A673 (cell line): ENCODE results near the gene OTX1. TPM values are rescaled to one million over a fixed set of nuclear protein-coding genes. Genes with fewer than 3 reads are reported as not detected.

Experiments used
- BruUV-seq: library from RNA; stranded (reverse); fragments of 400-500 nt; replicated peaks from 2 replicates; lab custom pipeline; 2021; lab: Mats Ljungman, UMichigan
- CTCF ChIA-PET: fragments of 300-600 bp; sonication (Branson Sonifier 250); formaldehyde crosslinking; loops from one replicate; lab custom pipeline; 2022; ENCODE audit warnings: antibody characterized with exemption; lab: Charles Lee
- POLR2A ChIA-PET: fragments of 300-600 bp; sonication (Branson Sonifier 250); formaldehyde crosslinking; loops from one replicate; lab custom pipeline; 2022; ENCODE audit warnings: antibody characterized with exemption; ENCODE audit not compliant: low non-redundant PET; lab: Charles Lee
- DNase-seq: peaks from one replicate; pipeline ENCODE4 v3.0.0-alpha.2; 2015; ENCODE audit warnings: low spot score
- H3K27ac ChIP-seq: fragments of 200-600 bp; sonication (generic); 2 replicates; pipeline ENCODE4 v1.5.1; 2016; ENCODE audit warnings: mixed run types, low read depth, mild to moderate bottlenecking, mixed read lengths, antibody characterized with exemption, low read length; ENCODE audit not compliant: poor library complexity, severe bottlenecking
- H3K27me3 ChIP-seq: fragments of 200-600 bp; sonication (generic); replicated peaks from 2 replicates; pipeline ENCODE4 v1.6.1; 2017; ENCODE audit warnings: mixed run types, low read depth, mild to moderate bottlenecking, mixed read lengths, antibody characterized with exemption, low read length; ENCODE audit not compliant: insufficient read depth, poor library complexity
- H3K36me3 ChIP-seq: fragments of 200-600 bp; sonication (generic); 2 replicates; pipeline ENCODE4 v1.6.1; 2016; ENCODE audit warnings: mixed run types, mild to moderate bottlenecking, mixed read lengths, antibody characterized with exemption, low read length; ENCODE audit not compliant: insufficient read depth, poor library complexity, severe bottlenecking
- H3K4me1 ChIP-seq: fragments of 200-600 bp; sonication (generic); 2 replicates; pipeline ENCODE4 v1.6.1; 2017; ENCODE audit warnings: mixed run types, mild to moderate bottlenecking, mixed read lengths, antibody characterized with exemption, low read length; ENCODE audit not compliant: insufficient read depth, poor library complexity, severe bottlenecking
- H3K4me3 ChIP-seq: fragments of 200-600 bp; sonication (generic); 2 replicates; pipeline ENCODE4 v1.5.1; 2016; ENCODE audit warnings: low read depth, mixed run types, mild to moderate bottlenecking, mixed read lengths, low read length; ENCODE audit not compliant: poor library complexity, severe bottlenecking
- H3K9me3 ChIP-seq: fragments of 200-600 bp; sonication (generic); 2 replicates; pipeline ENCODE4 v1.6.1; 2016; ENCODE audit warnings: mixed run types, low read depth, mild to moderate bottlenecking, mixed read lengths, antibody characterized with exemption, low read length; ENCODE audit not compliant: poor library complexity, severe bottlenecking
- CTCF ChIP-seq: fragments of 300-800, 200-600 bp; sonication (generic); conservative IDR thresholded peaks from 2 replicates; pipeline ENCODE4 v1.5.1; 2017; ENCODE audit warnings: low read depth, mild to moderate bottlenecking, antibody characterized with exemption, low read length, moderate library complexity, mixed read lengths
- EZH2 ChIP-seq: fragments of 200-600 bp; sonication (generic); IDR thresholded peaks from 2 replicates; pipeline ENCODE4 v1.6.1; 2017; ENCODE audit warnings: borderline replicate concordance, low read depth, mild to moderate bottlenecking, mixed read lengths, antibody characterized with exemption, low read length; ENCODE audit not compliant: poor library complexity, severe bottlenecking
- intact Hi-C: fragments of 100-400 bp; cut with micrococcal nuclease; formaldehyde crosslinking; loops from one replicate; pipeline ENCODE4 v1.10.0; 2022; ENCODE audit not compliant: unreplicated experiment
- total RNA-seq: library from RNA; stranded (reverse); gene quantifications from 2 replicates; pipeline ENCODE4 v1.2.3, GENCODE V29; 2021

The OTX1 gene
- total RNA-seq, 1 experiment from 2014 or later: 1.1 TPM

DNA sequence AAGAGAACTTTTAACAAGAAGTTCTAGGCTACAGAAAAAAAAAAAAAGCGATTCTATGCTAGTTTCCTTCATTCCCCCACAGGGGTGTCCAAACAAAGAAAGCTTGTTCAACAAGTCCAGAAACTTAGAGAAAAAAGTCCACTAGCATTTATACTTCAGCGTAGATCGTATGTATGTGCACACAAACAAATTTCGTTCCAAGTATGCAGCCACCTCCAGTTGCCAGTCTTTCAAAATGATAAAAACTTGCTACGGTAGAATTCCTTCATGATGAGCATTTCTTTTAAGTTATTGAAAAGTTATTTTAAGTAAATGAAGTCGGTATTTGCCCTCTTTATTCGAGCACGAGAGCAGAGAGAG, 3.7 kb upstream of the OTX1 start:
- no peak for DNase-seq
- POLR2A ChIA-PET: no interaction called here
- no peak overlapping the region for H3K27ac ChIP-seq
- CTCF ChIA-PET: no interaction called here
- no peak overlapping the region for H3K4me3 ChIP-seq
- no peaks in the 10 kb centered on the region for H3K9me3 ChIP-seq
- BruUV-seq: no TSS peak
- intact Hi-C loops: no loop called here
- peaks cover 9% of the 10 kb centered on the region for H3K27me3 ChIP-seq
- peaks cover 12% of the 10 kb centered on the region for H3K4me1 ChIP-seq
- H3K36me3 ChIP-seq: no peaks in the 10 kb centered on the region
- no peak for TF ChIP-seq EZH2
- no peak for TF ChIP-seq CTCF

- POLR2A ChIA-PET: no interaction called here
Observed at GRCh38 chr2:63047321-63048279, 3.0 kb upstream of the OTX1 start.

More at GRCh38 chr2:63047321-63048279, 3.0 kb upstream of the OTX1 start:
- CTCF ChIA-PET: no interaction called here
- DNase-seq: no peak
- no peak overlapping the region for H3K4me3 ChIP-seq
- peaks cover 9% of the 10 kb centered on the region for H3K27me3 ChIP-seq
- intact Hi-C loops: no loop called here
- peaks cover 7% of the 10 kb centered on the region for H3K4me1 ChIP-seq
- TF ChIP-seq CTCF (no peak), EZH2 (no peak)
- H3K27ac ChIP-seq: no peak overlapping the region
- no TSS peak for BruUV-seq
- H3K36me3 ChIP-seq: no peaks in the 10 kb centered on the region
- H3K9me3 ChIP-seq: no peaks in the 10 kb centered on the region
